GM13977 (cell line): Measurements from ENCODE around the gene PARD3.

Experiments
- DNase-seq: peaks from one replicate; pipeline ENCODE4 v3.0.0; 2012; ENCODE audit warnings: low spot score
- CTCF ChIP-seq: IDR thresholded peaks from 2 replicates; pipeline ENCODE4 v1.5.1; 2012; ENCODE audit warnings: mild to moderate bottlenecking, control low read depth; ENCODE audit not compliant: insufficient read depth; ENCODE audit errors: extremely low read depth, missing control alignments
- in situ Hi-C: fragments of 300-500 bp; cut with MboI; formaldehyde crosslinking; loops from one replicate; pipeline ENCODE4 v1.12.0; 2022; ENCODE audit warnings: low sequenced_read_pairs, low pct_unique_long_range_greater_than_20kb, mixed read lengths, inconsistent platforms; ENCODE audit not compliant: unreplicated experiment

The PARD3 gene

GRCh38 chr10:34147641-34148304, 667.3 kb downstream of the PARD3 start:
- DNase-seq, result no peak
- in situ Hi-C loops, result no loop called here
- TF ChIP-seq CTCF, result no peak

- in situ Hi-C loops, result no loop called here
- no peak for DNase-seq
- no peak for TF ChIP-seq CTCF
Measured at GRCh38 chr10:34145715-34146114, 669.4 kb downstream of the PARD3 start.

GRCh38 chr10:34143466-34143865, 671.6 kb downstream of the PARD3 start:
- DNase-seq, result no peak
- in situ Hi-C loops, result no loop called here
- no peak for TF ChIP-seq CTCF

GRCh38 chr10:34141032-34141680, 673.9 kb downstream of the PARD3 start:
- no peak for DNase-seq
- no peak for TF ChIP-seq CTCF
- in situ Hi-C loops, result no loop called here

- no peak for TF ChIP-seq CTCF
- in situ Hi-C loops, result no loop called here
- DNase-seq, result no peak
Measured at GRCh38 chr10:34139559-34139958, 675.5 kb downstream of the PARD3 start.

- no peak for DNase-seq
- no peak for TF ChIP-seq CTCF
- in situ Hi-C loops, result no loop called here
Measured at GRCh38 chr10:34137955-34138354, 677.1 kb downstream of the PARD3 start.
